DOHH2 (cell line): ENCODE data around the gene RAB5A.

ENCODE experiments used
- CTCF ChIP-seq: fragments of 200-600 bp; sonication (generic); IDR thresholded peaks from one replicate; pipeline ENCODE4 v1.5.1; 2014; ENCODE audit warnings: antibody characterized with exemption, mild to moderate bottlenecking, low read depth, low read length; ENCODE audit not compliant: poor library complexity, severe bottlenecking
- EZH2phosphoT487 ChIP-seq: fragments of 200-600 bp; sonication (generic); IDR thresholded peaks from 2 replicates; pipeline ENCODE4 v1.6.1; 2017; ENCODE audit warnings: borderline replicate concordance, mild to moderate bottlenecking, antibody characterized with exemption, low read length, moderate library complexity, mixed read lengths

- TF ChIP-seq CTCF, result no peak
- no peak for TF ChIP-seq EZH2phosphoT487
Measured at GRCh38 chr3:20027136-20027535, 80.2 kb downstream of the RAB5A start.
